GM12878 (cell line): ENCODE measurements around the gene CEP120. TPM values are rescaled to one million over a fixed set of nuclear protein-coding genes. Genes with fewer than 3 reads are reported as not detected.

Experiments
- ATAC-seq: fragments of 200-7000 bp; cut with Tn5 transposase; 3 replicates; pipeline ENCODE4 v1.9.1; 2020; ENCODE audit warnings: mild to moderate bottlenecking, moderate library complexity
- BruUV-seq: library from RNA; stranded (reverse); fragments of 400-500 nt; replicated peaks from 2 replicates; lab custom pipeline; 2021; lab: Mats Ljungman, UMichigan
- CTCF ChIA-PET: fragments of 300-600 bp; sonication (Branson Sonifier 250); formaldehyde crosslinking; extraction: SDS; loops from one replicate; lab custom pipeline; 2021; ENCODE audit warnings: inconsistent platforms; lab: Yijun Ruan, JAX
- POLR2A ChIA-PET: fragments of 350-600 bp; formaldehyde crosslinking; extraction: SDS; loops from one replicate; lab custom pipeline; 2021; ENCODE audit warnings: inconsistent platforms; lab: Charles Lee
- RAD21 ChIA-PET: fragments of 300-600 bp; sonication (Branson Sonifier 250); formaldehyde crosslinking; loops from one replicate; lab custom pipeline; 2023; ENCODE audit warnings: antibody characterized with exemption; ENCODE audit not compliant: unreplicated experiment; lab: Charles Lee
- SMC1A ChIA-PET: fragments of 300-600 bp; sonication (Branson Sonifier 250); formaldehyde crosslinking; loops from one replicate; lab custom pipeline; 2023; ENCODE audit not compliant: unreplicated experiment, uncharacterized antibody; lab: Charles Lee
- DNase-seq: peaks from one replicate; pipeline ENCODE4 v3.0.0-alpha.2; 2011; ENCODE audit warnings: low read depth, low spot score
- FAIRE-seq: peaks from 3 replicates; lab custom pipeline; 2011; peaks lifted over from hg19 to GRCh38; lab: Jason Lieb, UNC
- H2AFZ ChIP-seq: 2 replicates; pipeline ENCODE4 v1.6.0; 2011; ENCODE audit warnings: low read depth, low read length, control low read depth; ENCODE audit not compliant: control insufficient read depth
- H3K27ac ChIP-seq: 2 replicates; pipeline ENCODE4 v1.5.1; 2011; ENCODE audit warnings: control low read depth; ENCODE audit not compliant: control insufficient read depth, insufficient read depth
- H3K27me3 ChIP-seq, 2 experiments: replicated peaks in 1 of 2; 2 replicates each; pipeline versions ENCODE4 v1.6.0 to v1.6.1; 2011; ENCODE audit warnings: low read length in 1 of 2; ENCODE audit not compliant: control insufficient read depth in 2 of 2, insufficient read depth in 2 of 2
- H3K36me3 ChIP-seq, 2 experiments: 2 replicates each; pipeline ENCODE4 v1.5.1; 2011; ENCODE audit warnings: low read length in 1 of 2; ENCODE audit not compliant: control insufficient read depth in 2 of 2, insufficient read depth in 2 of 2
- H3K4me1 ChIP-seq: 2 replicates; pipeline ENCODE4 v1.6.1; 2011; ENCODE audit warnings: mild to moderate bottlenecking, low read length, moderate library complexity, mixed read lengths; ENCODE audit not compliant: control insufficient read depth, insufficient read depth
- H3K4me2 ChIP-seq: 2 replicates; pipeline ENCODE4 v1.6.0; 2011; ENCODE audit warnings: control low read depth; ENCODE audit not compliant: control insufficient read depth, insufficient read depth
- H3K4me3 ChIP-seq: fragments of 200-600 bp; sonication (generic); 2 replicates; pipeline ENCODE4 v1.5.1; 2016
- H3K79me2 ChIP-seq: 2 replicates; pipeline ENCODE4 v1.6.0; 2011; ENCODE audit warnings: low read length; ENCODE audit not compliant: control insufficient read depth, insufficient read depth
- H3K9ac ChIP-seq: 2 replicates; pipeline ENCODE4 v1.8.0; 2011; ENCODE audit warnings: low read length, control low read depth, mixed read lengths; ENCODE audit not compliant: control insufficient read depth, insufficient read depth
- H3K9me3 ChIP-seq: replicated peaks from 3 replicates; pipeline ENCODE4 v1.5.1; 2011; ENCODE audit warnings: mild to moderate bottlenecking, low read length; ENCODE audit not compliant: control insufficient read depth, insufficient read depth
- H4K20me1 ChIP-seq: 2 replicates; pipeline ENCODE4 v1.6.0; 2011; ENCODE audit not compliant: control insufficient read depth, insufficient read depth
- NFIC ChIP-seq: IDR thresholded peaks from 2 replicates; pipeline ENCODE4 v1.6.1; 2012; ENCODE audit warnings: low read depth, mild to moderate bottlenecking, inconsistent platforms, low read length, moderate library complexity
- PBX3 ChIP-seq: IDR thresholded peaks from 2 replicates; pipeline ENCODE4 v1.6.1; 2011; ENCODE audit warnings: mild to moderate bottlenecking, low read depth, low read length, moderate library complexity; ENCODE audit not compliant: insufficient replicate concordance
- RAD21 ChIP-seq: IDR thresholded peaks from 2 replicates; pipeline ENCODE4 v1.6.1; 2011; ENCODE audit warnings: mild to moderate bottlenecking, low read depth, low read length, moderate library complexity; ENCODE audit not compliant: insufficient read depth
- SMAD1 ChIP-seq: fragments of 450-650 bp; IDR thresholded peaks from 2 replicates; pipeline ENCODE4 v1.6.1; 2018; ENCODE audit warnings: mild to moderate bottlenecking, low read depth; ENCODE audit not compliant: partially characterized antibody
- ZNF24 ChIP-seq: fragments of 450-650 bp; IDR thresholded peaks from 2 replicates; pipeline ENCODE4 v1.6.1; 2017; ENCODE audit warnings: antibody characterized with exemption, mild to moderate bottlenecking
- WGBS: methylation state at CpG from one replicate; pipeline ENCODE4 v1.1.6; 2016; ENCODE audit warnings: low lambda C conversion rate; ENCODE audit not compliant: insufficient replicate concordance, insufficient coverage; ENCODE audit errors: missing lambda C conversion rate; 5-methylcytosine and 5-hydroxymethylcytosine counted together
- in situ Hi-C: fragments of 300-500 bp; cut with MboI; formaldehyde crosslinking; loops from 9 replicates; pipeline ENCODE4 v1.14.3; 2018; ENCODE audit warnings: mixed read lengths
- intact Hi-C: fragments of 100-400 bp; cut with micrococcal nuclease; formaldehyde crosslinking; loops from one replicate; pipeline ENCODE4 v1.14.2; 2022; ENCODE audit not compliant: unreplicated experiment
- polyA plus RNA-seq, 11 experiments: library from polyadenylated mRNA; depleted of rRNA in 4 of 11; unstranded in 6 of 11; stranded (reverse) in 5 of 11; fragments of >200 nt; fragmentation: Nextera tagmentation in 4 of 11; fragmentation: Illumina TruSeq in 1 of 11; extraction: Ambion mirVana in 4 of 11; extraction: Trizol in 1 of 11; gene quantifications; 1 replicate in 1 of 11; 2 replicates in 10 of 11; pipeline versions ENCODE4 v1.2.1 to v1.2.3, GENCODE V29; 2011 to 2016; ENCODE audit warnings: inconsistent platforms in 2 of 11, missing spikeins in 2 of 11, low read depth in 1 of 11
- total RNA-seq, 4 experiments: library from RNA; depleted of rRNA in 3 of 4; stranded (reverse); fragments of >200 nt in 3 of 4; fragmentation: Illumina TruSeq in 1 of 4; extraction: Trizol in 1 of 4; gene quantifications; 2 replicates each; pipeline versions ENCODE4 v1.2.1 to v1.2.3, GENCODE V29; 2013 to 2021

Gene CEP120
- total and polyA plus RNA-seq, 10 of the 15 experiments (the other 5 are each of a cell fraction or from before 2014, with no cell fraction given) = 4.1 to 23.0 (median 13.1) TPM

DNA sequence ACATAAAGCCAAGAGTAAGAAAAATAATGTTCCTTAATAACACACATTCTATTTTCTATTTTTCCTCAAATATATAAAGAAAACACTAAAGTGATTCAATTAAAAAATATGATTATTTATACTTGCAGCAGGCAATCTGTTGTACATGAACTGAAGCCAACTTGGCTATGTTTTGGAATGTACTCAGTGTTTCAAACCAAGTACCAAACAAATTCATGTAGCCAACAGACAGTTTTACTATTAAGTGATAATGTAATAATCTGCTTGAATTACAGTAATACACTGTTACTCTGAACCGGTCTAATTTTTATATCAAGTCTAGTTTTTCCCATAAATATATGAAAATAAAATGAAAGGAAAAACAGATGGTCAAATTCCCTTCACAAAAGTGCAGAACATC is 58.0 kb downstream of the CEP120 start:
- Histone ChIP-seq H3K4me2 (no peak overlapping the region), H3K4me3 (no peak overlapping the region), H3K79me2 (no peaks in the 10 kb centered on the region), H3K27ac (no peak overlapping the region), H3K36me3 (no peaks in the 10 kb centered on the region), H3K27me3 (no peaks in the 10 kb centered on the region), H3K9me3 (no peaks in the 10 kb centered on the region), H3K4me1 (no peaks in the 10 kb centered on the region), H2AFZ (no peak overlapping the region), H3K9ac (no peak overlapping the region), H4K20me1 (no peaks in the 10 kb centered on the region)
- SMC1A ChIA-PET = no interaction called here
- TF ChIP-seq PBX3 (no peak), RAD21 (no peak), NFIC (no peak), ZNF24 (no peak), SMAD1 (no peak)
- FAIRE-seq (no peak), DNase-seq (no peak), ATAC-seq (no peak)
- CTCF ChIA-PET = no interaction called here
- in situ Hi-C loops = loop anchor here (10.0 kb wide), 1 partner anchor 860 kb away; no protein-coding TSS in a partner anchor
- BruUV-seq = no TSS peak
- POLR2A ChIA-PET = no interaction called here
- RAD21 ChIA-PET = no interaction called here
- WGBS = 100% methylated on average over 1 of the region's 1 CpG
- intact Hi-C loops = loop anchor here (5.0 kb wide), 2 partner anchors 247 to 863 kb away; no protein-coding TSS in a partner anchor
